Pancreas (tissue), 10 donors: ENCODE data around the gene CD83. TPM values are rescaled to one million over a fixed set of nuclear protein-coding genes. Genes with fewer than 3 reads are reported as not detected.

ENCODE experiments used
- ATAC-seq, 4 donors: fragments of 200-7000 bp; cut with Tn5 transposase; one replicate each; pipeline versions ENCODE4 v1.8.0 to v1.9.1; 2020; ENCODE audit warnings: mild to moderate bottlenecking in 4 of 4, moderate library complexity in 4 of 4
- DNase-seq, 6 donors: peaks; one replicate each; pipeline ENCODE4 v3.0.0-alpha.2; 2020
- FAIRE-seq: peaks from 2 replicates; lab custom pipeline; 2012; peaks lifted over from hg19 to GRCh38; lab: Jason Lieb, UNC
- H3K27ac ChIP-seq, 4 donors: fragments of 200-600 bp; sonication (generic); 1 replicate in 3 of 4; 2 replicates in 1 of 4; pipeline versions ENCODE4 v1.5.0 to v1.8.0; 2020
- H3K27me3 ChIP-seq, 4 donors: fragments of 200-600 bp; one replicate each; pipeline ENCODE4 v1.8.0; 2021
- H3K36me3 ChIP-seq, 3 donors: fragments of 200-600 bp; sonication (generic) in 1 of 3; one replicate each; pipeline versions ENCODE4 v1.5.0 to v1.8.0; 2020 to 2021
- H3K4me1 ChIP-seq, 3 donors: fragments of 200-600 bp; one replicate each; pipeline ENCODE4 v1.8.0; 2021
- H3K4me3 ChIP-seq, 4 donors: fragments of 200-600 bp; sonication (generic) in 2 of 4; one replicate each; pipeline versions ENCODE4 v1.5.0 to v1.8.0; 2020 to 2021
- H3K9me3 ChIP-seq, 4 donors: fragments of 200-600 bp; one replicate each; pipeline ENCODE4 v1.8.0; 2021
- WGBS, 2 donors: extraction: QIAGEN DNeasy Blood & Tissue Kit; methylation state at CpG; one replicate each; pipeline ENCODE4 v1.1.7; 2013; 5-methylcytosine and 5-hydroxymethylcytosine counted together
- intact Hi-C, 3 donors: fragments of 100-400 bp; cut with DNase I; formaldehyde crosslinking; loops; one replicate each; pipeline versions ENCODE4 v1.11.1 to v1.14.2; 2022
- polyA plus RNA-seq, 2 donors: library from polyadenylated mRNA; stranded (reverse); fragments of 200-250 nt; gene quantifications; one replicate each; pipeline ENCODE4 v1.2.3, GENCODE V29; 2013
- total RNA-seq, 6 donors: library from RNA; stranded (reverse); fragmentation: NEBNext Ultra II Directional in 4 of 6; extraction: Animal tissue kit (Norgen Biotek cat#: 25700) in 4 of 6; gene quantifications; one replicate each; pipeline versions ENCODE4 v1.2.1 to v1.2.4, GENCODE V29; 2021 to 2023
- TF ChIP-seq, protein P1 (sequence below), 4 donors: fragments of 200-600 bp; sonication (generic) in 3 of 4; IDR thresholded peaks; one replicate each; pipeline versions ENCODE4 v1.5.0 to v1.8.0; 2021; ENCODE audit warnings: antibody characterized with exemption in 4 of 4
- donor health status: healthy with polysubstance abuse.
- donor health status: DM: no; HTN: no; CAD: no; lungs with moderate emphysema.
- donor health status: DM: no; HTN: no; CAD: no.
- donor health status: control.
- donor health status: control.
- donor health status: Bipolar disorder and iron deficiency.
- donor health status: DM: yes; HTN: yes; CAD: no.
- donor health status: DM: no; HTN: no; CAD: no.
- donor health status: DM: no; HTN: no; CAD: no.
- donor health status: DM: yes; HTN: yes; CAD: no.

The CD83 gene
- total and polyA plus RNA-seq, 8 donors, result 0.72 to 5.1 (median 1.3) TPM

- Histone ChIP-seq H3K36me3 (no peaks in the 10 kb centered on the region), H3K4me1 (no peaks in the 10 kb centered on the region), H3K27ac (no peak overlapping the region), H3K4me3 (no peak overlapping the region), H3K9me3 (no peaks in the 10 kb centered on the region), H3K27me3 (no peaks in the 10 kb centered on the region)
- 90 to 92% methylated on average over 4 of the region's 4 CpGs for WGBS, 2 donors
- TF ChIP-seq, protein P1, sequence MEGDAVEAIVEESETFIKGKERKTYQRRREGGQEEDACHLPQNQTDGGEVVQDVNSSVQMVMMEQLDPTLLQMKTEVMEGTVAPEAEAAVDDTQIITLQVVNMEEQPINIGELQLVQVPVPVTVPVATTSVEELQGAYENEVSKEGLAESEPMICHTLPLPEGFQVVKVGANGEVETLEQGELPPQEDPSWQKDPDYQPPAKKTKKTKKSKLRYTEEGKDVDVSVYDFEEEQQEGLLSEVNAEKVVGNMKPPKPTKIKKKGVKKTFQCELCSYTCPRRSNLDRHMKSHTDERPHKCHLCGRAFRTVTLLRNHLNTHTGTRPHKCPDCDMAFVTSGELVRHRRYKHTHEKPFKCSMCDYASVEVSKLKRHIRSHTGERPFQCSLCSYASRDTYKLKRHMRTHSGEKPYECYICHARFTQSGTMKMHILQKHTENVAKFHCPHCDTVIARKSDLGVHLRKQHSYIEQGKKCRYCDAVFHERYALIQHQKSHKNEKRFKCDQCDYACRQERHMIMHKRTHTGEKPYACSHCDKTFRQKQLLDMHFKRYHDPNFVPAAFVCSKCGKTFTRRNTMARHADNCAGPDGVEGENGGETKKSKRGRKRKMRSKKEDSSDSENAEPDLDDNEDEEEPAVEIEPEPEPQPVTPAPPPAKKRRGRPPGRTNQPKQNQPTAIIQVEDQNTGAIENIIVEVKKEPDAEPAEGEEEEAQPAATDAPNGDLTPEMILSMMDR (IDR thresholded peaks at IDR 0.05), result no peak
- FAIRE-seq (no peak), ATAC-seq (no peak), DNase-seq (no peak)
- intact Hi-C loops, result no loop called here
Observed at GRCh38 chr6:14134211-14134910, 16.8 kb downstream of the CD83 start.

GRCh38 chr6:14135893-14136539 is 18.4 kb downstream of the CD83 start:
- Histone ChIP-seq H3K4me1 (no peaks in the 10 kb centered on the region), H3K27me3 (no peaks in the 10 kb centered on the region), H3K36me3 (no peaks in the 10 kb centered on the region), H3K4me3 (no peak overlapping the region), H3K9me3 (no peaks in the 10 kb centered on the region), H3K27ac (no peak overlapping the region)
- TF ChIP-seq, protein P1 (IDR thresholded peaks at IDR 0.05), result no peak
- ATAC-seq, result no peak
- DNase-seq, result no peak
- FAIRE-seq, result no peak
- intact Hi-C loops, result no loop called here
- WGBS, 2 donors, result 90 to 95% methylated on average over 9 of the region's 9 CpGs

DNA sequence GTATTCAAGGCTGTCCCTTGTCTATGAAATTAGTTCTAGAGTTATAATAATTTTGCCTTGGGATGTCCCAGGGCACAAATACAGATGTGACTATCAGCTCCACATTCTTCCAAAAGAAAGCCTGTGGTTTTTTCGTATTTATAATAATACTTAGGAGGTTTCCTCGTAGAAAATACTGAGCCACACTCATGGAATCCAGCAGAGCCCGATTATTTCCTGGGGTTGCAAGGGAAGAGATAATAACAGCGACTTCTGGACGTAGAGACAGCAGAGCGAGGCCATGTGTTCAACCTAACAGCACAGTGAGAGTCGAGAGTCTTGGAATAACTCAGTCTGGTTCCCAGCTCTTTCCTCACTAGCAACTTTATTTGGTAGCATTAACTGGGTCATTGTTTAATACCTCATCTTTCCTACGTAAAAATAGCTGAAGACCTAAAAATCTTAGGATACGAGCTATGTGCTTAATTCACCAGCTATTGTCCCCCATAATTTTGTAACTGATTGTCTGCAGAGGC is 21.2 kb downstream of the CD83 start:
- WGBS, 2 donors, result 79 to 88% methylated on average over 9 of the region's 9 CpGs
- Histone ChIP-seq H3K27ac (no peak overlapping the region), H3K36me3 (no peaks in the 10 kb centered on the region), H3K4me1 (no peaks in the 10 kb centered on the region), H3K9me3 (no peaks in the 10 kb centered on the region), H3K27me3 (no peaks in the 10 kb centered on the region), H3K4me3 (no peak overlapping the region)
- TF ChIP-seq, protein P1 (IDR thresholded peaks at IDR 0.05), result no peak
- FAIRE-seq (no peak), DNase-seq (no peak), ATAC-seq (no peak)
- intact Hi-C loops, result no loop called here

DNA sequence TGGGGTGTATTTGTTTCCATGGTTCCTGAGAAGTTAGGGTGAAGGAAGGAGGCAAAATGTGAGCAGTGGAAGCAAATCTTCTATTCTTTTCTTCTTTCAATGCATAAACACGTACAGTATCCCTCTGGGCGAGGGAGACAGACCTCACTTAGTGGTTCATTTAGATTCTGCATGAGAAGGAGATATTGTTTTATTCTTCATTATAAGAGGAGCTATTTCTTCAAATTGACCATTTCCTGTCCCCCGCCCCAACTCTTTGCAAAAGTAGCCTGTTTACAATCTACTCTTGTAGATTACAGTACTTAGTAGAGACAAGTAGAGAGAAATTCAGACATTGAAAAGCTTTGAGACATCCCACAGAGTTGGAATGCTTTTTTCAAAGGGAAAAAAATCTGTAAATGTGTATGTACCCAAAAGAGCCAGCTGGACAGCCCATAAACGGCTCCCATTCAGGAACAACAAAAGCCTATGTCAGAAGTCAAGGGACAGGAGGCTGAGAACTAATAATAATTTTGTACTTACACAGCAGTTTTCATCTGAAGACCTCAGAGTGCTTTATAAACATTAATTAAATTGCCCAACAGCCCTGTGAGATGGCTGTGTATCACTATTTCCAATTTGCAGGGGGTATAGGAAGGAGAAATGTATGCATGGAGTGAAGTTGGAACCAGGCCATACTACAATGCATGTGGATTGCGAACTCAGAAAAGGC is 23.9 kb downstream of the CD83 start:
- FAIRE-seq (no peak), ATAC-seq (no peak), DNase-seq (no peak)
- TF ChIP-seq, protein P1 (IDR thresholded peaks at IDR 0.05), result no peak
- Histone ChIP-seq H3K27me3 (no peaks in the 10 kb centered on the region), H3K27ac (no peak overlapping the region), H3K4me1 (no peaks in the 10 kb centered on the region), H3K9me3 (no peaks in the 10 kb centered on the region), H3K36me3 (no peaks in the 10 kb centered on the region), H3K4me3 (no peak overlapping the region)
- WGBS, 2 donors, result 80 to 84% methylated on average over 5 of the region's 5 CpGs
- intact Hi-C loops, result loop anchor here in 1 of 3 donors (5.0 kb wide), 1 partner anchor 234 kb away; no protein-coding TSS in a partner anchor
